ENCODE data around the gene ACOT2.
"Not testable (repeated sequence)": the region's sequence is repeated elsewhere in the genome, so short reads cannot be mapped to it uniquely, and the experiment has no call there.

DNA sequence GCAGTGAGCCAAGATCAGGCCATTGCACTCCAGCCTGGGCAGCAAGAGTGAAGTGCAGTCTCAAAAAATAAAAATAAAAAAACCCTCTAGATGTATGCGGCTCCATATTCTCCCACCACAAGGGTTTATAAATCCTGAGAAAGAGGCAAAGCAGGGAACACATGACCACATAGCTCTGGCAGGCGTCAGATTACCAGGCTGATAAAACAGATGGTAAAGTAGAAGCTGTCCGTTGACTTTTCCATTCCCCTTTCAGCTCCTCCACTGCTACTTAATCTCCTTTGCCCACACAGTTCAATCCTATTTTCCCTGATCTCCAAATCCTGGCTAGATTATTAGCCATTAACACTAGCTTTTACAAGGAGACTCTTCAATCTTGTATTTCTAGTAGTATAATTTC, 37.0 kb upstream of the ACOT2 start:
- TF ChIP-seq, protein P1, sequence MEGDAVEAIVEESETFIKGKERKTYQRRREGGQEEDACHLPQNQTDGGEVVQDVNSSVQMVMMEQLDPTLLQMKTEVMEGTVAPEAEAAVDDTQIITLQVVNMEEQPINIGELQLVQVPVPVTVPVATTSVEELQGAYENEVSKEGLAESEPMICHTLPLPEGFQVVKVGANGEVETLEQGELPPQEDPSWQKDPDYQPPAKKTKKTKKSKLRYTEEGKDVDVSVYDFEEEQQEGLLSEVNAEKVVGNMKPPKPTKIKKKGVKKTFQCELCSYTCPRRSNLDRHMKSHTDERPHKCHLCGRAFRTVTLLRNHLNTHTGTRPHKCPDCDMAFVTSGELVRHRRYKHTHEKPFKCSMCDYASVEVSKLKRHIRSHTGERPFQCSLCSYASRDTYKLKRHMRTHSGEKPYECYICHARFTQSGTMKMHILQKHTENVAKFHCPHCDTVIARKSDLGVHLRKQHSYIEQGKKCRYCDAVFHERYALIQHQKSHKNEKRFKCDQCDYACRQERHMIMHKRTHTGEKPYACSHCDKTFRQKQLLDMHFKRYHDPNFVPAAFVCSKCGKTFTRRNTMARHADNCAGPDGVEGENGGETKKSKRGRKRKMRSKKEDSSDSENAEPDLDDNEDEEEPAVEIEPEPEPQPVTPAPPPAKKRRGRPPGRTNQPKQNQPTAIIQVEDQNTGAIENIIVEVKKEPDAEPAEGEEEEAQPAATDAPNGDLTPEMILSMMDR (IDR thresholded peaks at IDR 0.05): not testable (repeated sequence)
- not testable (repeated sequence) for TF ChIP-seq POLR2A (IDR thresholded peaks at IDR 0.05)
